HepG2 (cell line): Measurements from ENCODE around the gene TOMM6. TPM values are rescaled to one million over a fixed set of nuclear protein-coding genes. Genes with fewer than 3 reads are reported as not detected.

ENCODE experiments used
- FOXP4 ChIP-seq: sonication (generic); formaldehyde crosslinking; IDR thresholded peaks from 2 replicates; pipeline ENCODE4 v1.4.0; 2020; ENCODE audit warnings: missing genetic modification reagents
- HDAC1 ChIP-seq: sonication (generic); formaldehyde crosslinking; IDR thresholded peaks from 2 replicates; pipeline ENCODE4 v1.5.1; 2020; ENCODE audit warnings: mild to moderate bottlenecking, missing genetic modification reagents
- MIER2 ChIP-seq: IDR thresholded peaks from 2 replicates; pipeline ENCODE4 v1.6.1; 2016; ENCODE audit warnings: missing biosample characterization, missing genetic modification reagents
- PHF5A ChIP-seq: IDR thresholded peaks from one replicate; pipeline ENCODE4 v1.6.1; 2018; ENCODE audit warnings: low read depth, missing genetic modification reagents; ENCODE audit not compliant: unreplicated experiment
- POLR2AphosphoS5 ChIP-seq: IDR thresholded peaks from 2 replicates; pipeline ENCODE4 v1.6.1; 2012; ENCODE audit warnings: low read depth, low read length
- SAFB2 ChIP-seq: sonication (generic); formaldehyde crosslinking; IDR thresholded peaks from 2 replicates; pipeline ENCODE4 v1.5.1; 2020; ENCODE audit warnings: missing genetic modification reagents, low read depth, mild to moderate bottlenecking, borderline replicate concordance
- SALL2 ChIP-seq: sonication (generic); formaldehyde crosslinking; IDR thresholded peaks from 2 replicates; pipeline ENCODE4 v1.8.1; 2023; ENCODE audit warnings: mild to moderate bottlenecking, missing genetic modification reagents, inconsistent platforms
- SIN3B ChIP-seq: fragments of 150-350 bp; IDR thresholded peaks from 2 replicates; pipeline ENCODE4 v1.6.1; 2014; ENCODE audit warnings: low read length
- ZBTB40 ChIP-seq, 2 experiments: fragments of 450-650 bp in 1 of 2; sonication (generic) in 1 of 2; formaldehyde crosslinking in 1 of 2; IDR thresholded peaks; 2 replicates each; pipeline versions ENCODE4 v1.6.1 to v1.8.0; 2016 to 2022; ENCODE audit warnings: antibody characterized with exemption in 1 of 2, mild to moderate bottlenecking in 1 of 2, missing genetic modification reagents in 1 of 2
- ZC3H4 ChIP-seq: sonication (generic); formaldehyde crosslinking; IDR thresholded peaks from 2 replicates; pipeline ENCODE4 v1.4.0; 2020; ENCODE audit warnings: missing genetic modification reagents, borderline replicate concordance
- ZNF354B ChIP-seq: sonication (generic); formaldehyde crosslinking; IDR thresholded peaks from 2 replicates; pipeline ENCODE4 v1.8.0; 2022; ENCODE audit warnings: mild to moderate bottlenecking, missing genetic modification reagents
- ZNF615 ChIP-seq: sonication (generic); formaldehyde crosslinking; IDR thresholded peaks from 2 replicates; pipeline ENCODE4 v1.5.0; 2020; ENCODE audit warnings: mild to moderate bottlenecking, missing genetic modification reagents, borderline replicate concordance
- ZSCAN31 ChIP-seq: sonication (generic); formaldehyde crosslinking; IDR thresholded peaks from 2 replicates; pipeline ENCODE4 v1.5.0; 2020; ENCODE audit warnings: low read depth, mild to moderate bottlenecking, missing genetic modification reagents
- polyA plus RNA-seq, 8 experiments: library from polyadenylated mRNA; depleted of rRNA in 3 of 8; stranded (reverse) in 7 of 8; unstranded in 1 of 8; fragments of >200 nt; fragmentation: Illumina TruSeq in 4 of 8; extraction: Trizol in 4 of 8; gene quantifications; 2 replicates each; pipeline versions ENCODE4 v1.2.1 to v1.2.3, GENCODE V29; 2011 to 2016; ENCODE audit warnings: low read depth in 4 of 8, missing spikeins in 1 of 8, mixed read lengths in 1 of 8; ENCODE audit not compliant: insufficient read depth in 1 of 8
- total RNA-seq, 5 experiments: library from RNA; depleted of rRNA; stranded (reverse); fragments of >200 nt; fragmentation: Illumina TruSeq; extraction: Trizol; gene quantifications; 2 replicates each; pipeline ENCODE4 v1.2.3, GENCODE V29; 2016; ENCODE audit warnings: low read depth in 1 of 5

TOMM6 gene
- total and polyA plus RNA-seq, 2 of the 13 experiments (the other 11 are each of a cell fraction or from before 2014, with no cell fraction given) = 320 to 321 TPM

- peak; percentile 85 for TF ChIP-seq ZBTB40 (IDR thresholded peaks at IDR 0.05)
- TF ChIP-seq ZBTB40 (CRISPR knock-in tag; IDR thresholded peaks at IDR 0.05) = peak; percentile 79; the same call in 1 of the 2 replicates
- TF ChIP-seq MIER2 (CRISPR knock-in tag) = peak; percentile 85; the same call in 1 of the 2 replicates
- TF ChIP-seq FOXP4 = peak; percentile 71
- TF ChIP-seq POLR2AphosphoS5 = peak; percentile 95
- TF ChIP-seq PHF5A (CRISPR knock-in tag) = peak; percentile 99
- TF ChIP-seq ZSCAN31 (CRISPR knock-in tag) = peak; percentile 85
- no peak for TF ChIP-seq ZC3H4
- TF ChIP-seq ZNF354B (CRISPR knock-in tag) = peak; percentile 91; the same call in 1 of the 2 replicates
- TF ChIP-seq SIN3B = peak; percentile 97
- TF ChIP-seq SAFB2 (CRISPR knock-in tag) = peak; percentile 74; the same call in 1 of the 2 replicates
- no peak for TF ChIP-seq ZNF615
- TF ChIP-seq SALL2 = peak; percentile 93
- TF ChIP-seq HDAC1 = peak; percentile 95
These were observed at the start of gene TOMM6 (continued) for GRCh38 chr6:41787219-41787917.
